ENCODE results near the gene TCTN1. TPM values are rescaled to one million over a fixed set of nuclear protein-coding genes. Genes with fewer than 3 reads are reported as not detected.
A peak's percentile ranks its signal among the peaks of the same experiment; 100 is the strongest.

The TCTN1 gene
- total RNA-seq, 4 donors from 2014 or later, result 45.0 to 71.2 (median 64.5) TPM

GRCh38 chr12:110676171-110676570 is 62.2 kb downstream of the TCTN1 start:
- DNase-seq (ENCODE audit: low spot score in 2 of 2), result no peak

GRCh38 chr12:110677206-110677911 is 63.4 kb downstream of the TCTN1 start:
- Histone ChIP-seq H3K9me3 (peaks cover 0 to 9% (median 0%) of the 10 kb centered on the region in 4 donors), H3K27ac (peak overlapping the region in 2 of 4 donors; percentile 21 to 39), H3K4me3 (no peak overlapping the region), H3K27me3 (no peaks in the 10 kb centered on the region), H3K4me1 (peaks cover 0 to 14% (median 0%) of the 10 kb centered on the region in 4 donors), H3K36me3 (peaks cover 0 to 12% (median 0%) of the 10 kb centered on the region in 3 donors)
- no peak for DNase-seq (ENCODE audit: low spot score in 2 of 2)
- 63 to 77% methylated on average over 5 of the region's 5 CpGs for WGBS, 2 donors
- no peak for TF ChIP-seq POLR2A (IDR thresholded peaks at IDR 0.05)
- peak in 1 of 2 donors; percentile 32 for TF ChIP-seq EP300 (IDR thresholded peaks at IDR 0.05)

More at GRCh38 chr12:110676171-110676570, 62.2 kb downstream of the TCTN1 start:
- peaks cover 0 to 9% (median 0%) of the 10 kb centered on the region in 4 donors for H3K9me3 ChIP-seq
- H3K27me3 ChIP-seq, result no peaks in the 10 kb centered on the region
- H3K4me3 ChIP-seq, result no peak overlapping the region
- H3K36me3 ChIP-seq, result no peaks in the 10 kb centered on the region
- no peak overlapping the region for H3K27ac ChIP-seq
- H3K4me1 ChIP-seq, result peaks cover 0 to 14% (median 0%) of the 10 kb centered on the region in 4 donors
- TF ChIP-seq CTCF (IDR thresholded peaks at IDR 0.05) (no peak), EP300 (IDR thresholded peaks at IDR 0.05) (no peak), POLR2A (IDR thresholded peaks at IDR 0.05) (no peak)
- WGBS, 2 donors, result 83 to 84% methylated on average over 4 of the region's 4 CpGs

- no peak for TF ChIP-seq POLR2A (IDR thresholded peaks at IDR 0.05)
- no peak for TF ChIP-seq EP300 (IDR thresholded peaks at IDR 0.05)
- WGBS, 2 donors, result 69 to 82% methylated on average over 4 of the region's 4 CpGs
- peaks cover 0 to 9% (median 0%) of the 10 kb centered on the region in 4 donors for H3K9me3 ChIP-seq
- H3K27me3 ChIP-seq, result no peaks in the 10 kb centered on the region
- peaks cover 0 to 14% (median 0%) of the 10 kb centered on the region in 4 donors for H3K4me1 ChIP-seq
- DNase-seq (ENCODE audit: low spot score in 2 of 2), result no peak
- H3K27ac ChIP-seq, result peak overlapping the region in 1 of 4 donors; percentile 21
- H3K36me3 ChIP-seq, result peaks cover 0 to 14% (median 0%) of the 10 kb centered on the region in 3 donors
- H3K4me3 ChIP-seq, result no peak overlapping the region
These were observed 64.1 kb downstream of the TCTN1 start for GRCh38 chr12:110677982-110678381.

- Histone ChIP-seq H3K27me3 (no peaks in the 10 kb centered on the region), H3K36me3 (peaks cover 0 to 21% (median 0%) of the 10 kb centered on the region in 3 donors), H3K9me3 (peaks cover 0 to 15% (median 0%) of the 10 kb centered on the region in 4 donors), H3K4me1 (peaks cover 0 to 14% (median 0%) of the 10 kb centered on the region in 4 donors), H3K4me3 (no peak overlapping the region), H3K27ac (no peak overlapping the region)
- 94 to 98% methylated on average over 11 to 12 of the region's 12 CpGs for WGBS, 2 donors
- TF ChIP-seq CTCF (IDR thresholded peaks at IDR 0.05), result no peak
- TF ChIP-seq POLR2A (IDR thresholded peaks at IDR 0.05), result no peak
- no peak for TF ChIP-seq EP300 (IDR thresholded peaks at IDR 0.05)
- no peak for DNase-seq (ENCODE audit: low spot score in 2 of 2)
These were observed 65.3 kb downstream of the TCTN1 start for GRCh38 chr12:110679201-110679600.

- no peaks in the 10 kb centered on the region for H3K27me3 ChIP-seq
- 52 to 65% methylated on average over 1 of the region's 1 CpG for WGBS, 2 donors
- TF ChIP-seq CTCF (IDR thresholded peaks at IDR 0.05) (no peak), POLR2A (IDR thresholded peaks at IDR 0.05) (no peak), EP300 (IDR thresholded peaks at IDR 0.05) (no peak)
- peaks cover 0 to 14% (median 0%) of the 10 kb centered on the region in 4 donors for H3K9me3 ChIP-seq
- no peak overlapping the region for H3K27ac ChIP-seq
- H3K36me3 ChIP-seq, result peaks cover 0 to 30% (median 0%) of the 10 kb centered on the region in 3 donors
- no peak overlapping the region for H3K4me3 ChIP-seq
- peaks cover 0 to 14% (median 0%) of the 10 kb centered on the region in 4 donors for H3K4me1 ChIP-seq
- DNase-seq (ENCODE audit: low spot score in 2 of 2), result no peak
These were observed 66.1 kb downstream of the TCTN1 start for GRCh38 chr12:110680032-110680431.

- no peak overlapping the region for H3K27ac ChIP-seq
- H3K4me1 ChIP-seq, result peaks cover 0 to 12% (median 5%) of the 10 kb centered on the region in 4 donors
- TF ChIP-seq EP300 (IDR thresholded peaks at IDR 0.05) (no peak), POLR2A (IDR thresholded peaks at IDR 0.05) (no peak), CTCF (IDR thresholded peaks at IDR 0.05) (no peak)
- no peak overlapping the region for H3K4me3 ChIP-seq
- peaks cover 0 to 10% (median 0%) of the 10 kb centered on the region in 4 donors for H3K9me3 ChIP-seq
- H3K27me3 ChIP-seq, result no peaks in the 10 kb centered on the region
- DNase-seq (ENCODE audit: low spot score in 2 of 2), result no peak
- H3K36me3 ChIP-seq, result peaks cover 0 to 36% (median 0%) of the 10 kb centered on the region in 3 donors
- 95% methylated on average over 2 of the region's 2 CpGs for WGBS, 2 donors
These were observed 70.0 kb downstream of the TCTN1 start for GRCh38 chr12:110683888-110684287.

Measured in tibial nerve (tissue), 4 donors.